ENCODE measurements around the gene PLP1.

- TF ChIP-seq EZH2 (IDR thresholded peaks at IDR 0.05): no peak
- TF ChIP-seq POLR2AphosphoS5 (IDR thresholded peaks at IDR 0.05; ENCODE audit: borderline replicate concordance, low read depth, low read length): no peak
- no peak for TF ChIP-seq FOXP2 (optimal IDR thresholded peaks at IDR 0.05; ENCODE audit: control extremely low read depth, extremely low read length, insufficient read depth)
Observed at GRCh38 chrX:103783971-103784370, 7.3 kb downstream of the PLP1 start.

All from SK-N-MC (cell line).